Panc1 (cell line): Measurements from ENCODE around the gene DCST2. TPM values are rescaled to one million over a fixed set of nuclear protein-coding genes. Genes with fewer than 3 reads are reported as not detected.

Experiments used
- ATAC-seq: fragments of 200-7000 bp; cut with Tn5 transposase; 2 replicates; pipeline ENCODE4 v1.9.1; 2020; ENCODE audit warnings: mild to moderate bottlenecking, moderate library complexity
- BruUV-seq: library from RNA; stranded (reverse); fragments of 400-500 nt; replicated peaks from 2 replicates; lab custom pipeline; 2021; lab: Mats Ljungman, UMichigan
- CTCF ChIA-PET: fragments of 300-600 bp; sonication (Branson Sonifier 250); formaldehyde crosslinking; loops from one replicate; lab custom pipeline; 2022; ENCODE audit warnings: antibody characterized with exemption; lab: Charles Lee
- POLR2A ChIA-PET: fragments of 300-600 bp; sonication (Branson Sonifier 250); formaldehyde crosslinking; loops from one replicate; lab custom pipeline; 2022; ENCODE audit warnings: antibody characterized with exemption; lab: Charles Lee
- DNase-seq: peaks from one replicate; pipeline ENCODE4 v3.0.0-alpha.2; 2010; ENCODE audit warnings: low read depth, low spot score
- H3K27ac ChIP-seq: 2 replicates; pipeline ENCODE4 v1.5.1; 2011; ENCODE audit warnings: mild to moderate bottlenecking, low read length, inconsistent platforms
- H3K27me3 ChIP-seq: fragments of 200-500 bp; sonication (Bioruptor generic); 2 replicates; pipeline ENCODE4 v1.6.0; 2014; ENCODE audit warnings: low read length, inconsistent platforms; ENCODE audit not compliant: control insufficient read depth, insufficient read depth
- H3K36me3 ChIP-seq: fragments of 200-500 bp; sonication (Bioruptor generic); 2 replicates; pipeline ENCODE4 v1.5.1; 2014; ENCODE audit warnings: inconsistent platforms, mild to moderate bottlenecking, low read length, moderate library complexity; ENCODE audit not compliant: control insufficient read depth, insufficient read depth
- H3K4me1 ChIP-seq: 2 replicates; pipeline ENCODE4 v1.5.1; 2011; ENCODE audit warnings: inconsistent platforms, mild to moderate bottlenecking, low read length, moderate library complexity; ENCODE audit not compliant: control insufficient read depth, insufficient read depth
- H3K4me3 ChIP-seq, 2 experiments: 2 replicates each; pipeline ENCODE4 v1.5.1; 2011 to 2012; ENCODE audit warnings: low read depth in 2 of 2, low read length in 2 of 2, mild to moderate bottlenecking in 2 of 2, inconsistent platforms in 1 of 2, moderate library complexity in 1 of 2
- H3K9me3 ChIP-seq: fragments of 200-500 bp; sonication (Bioruptor generic); 2 replicates; pipeline ENCODE4 v1.5.1; 2014; ENCODE audit warnings: low read depth, mild to moderate bottlenecking, inconsistent platforms, low read length, moderate library complexity; ENCODE audit not compliant: control insufficient read depth, insufficient read depth
- CTCF ChIP-seq: fragments of 450-650 bp; IDR thresholded peaks from 2 replicates; pipeline ENCODE4 v1.5.1; 2017; ENCODE audit warnings: mild to moderate bottlenecking
- POLR2AphosphoS5 ChIP-seq: IDR thresholded peaks from 2 replicates; pipeline ENCODE4 v1.6.1; 2012; ENCODE audit warnings: mild to moderate bottlenecking, low read depth, low read length, moderate library complexity
- REST ChIP-seq, 2 experiments: IDR thresholded peaks; 2 replicates each; pipeline ENCODE4 v1.6.1; 2011 to 2012; ENCODE audit warnings: low read depth in 2 of 2, control low read depth in 1 of 2, low read length in 1 of 2, mild to moderate bottlenecking in 1 of 2, moderate library complexity in 1 of 2; ENCODE audit not compliant: insufficient read depth in 1 of 2
- SIN3A ChIP-seq: IDR thresholded peaks from 2 replicates; pipeline ENCODE4 v1.6.1; 2012; ENCODE audit warnings: low read depth, mild to moderate bottlenecking, low read length, moderate library complexity, borderline replicate concordance; ENCODE audit not compliant: insufficient read depth
- TCF7L2 ChIP-seq: IDR thresholded peaks from 2 replicates; pipeline ENCODE4 v1.6.1; 2011; ENCODE audit warnings: mild to moderate bottlenecking, low read depth, low read length, inconsistent platforms
- in situ Hi-C: cut with HindIII; loops from 2 replicates; pipeline ENCODE4 v1.10.0; 2016; ENCODE audit warnings: low sequenced_read_pairs, low pct_unique_long_range_greater_than_20kb
- intact Hi-C: fragments of 100-400 bp; cut with micrococcal nuclease; formaldehyde crosslinking; loops from one replicate; pipeline ENCODE4 v1.10.0; 2022; ENCODE audit not compliant: unreplicated experiment
- total RNA-seq: library from RNA; stranded (reverse); gene quantifications from one replicate; pipeline ENCODE4 v1.2.1, GENCODE V29; 2021; ENCODE audit not compliant: unreplicated experiment

DCST2 gene
- total RNA-seq, 1 experiment from 2014 or later: 0.13 TPM

DNA sequence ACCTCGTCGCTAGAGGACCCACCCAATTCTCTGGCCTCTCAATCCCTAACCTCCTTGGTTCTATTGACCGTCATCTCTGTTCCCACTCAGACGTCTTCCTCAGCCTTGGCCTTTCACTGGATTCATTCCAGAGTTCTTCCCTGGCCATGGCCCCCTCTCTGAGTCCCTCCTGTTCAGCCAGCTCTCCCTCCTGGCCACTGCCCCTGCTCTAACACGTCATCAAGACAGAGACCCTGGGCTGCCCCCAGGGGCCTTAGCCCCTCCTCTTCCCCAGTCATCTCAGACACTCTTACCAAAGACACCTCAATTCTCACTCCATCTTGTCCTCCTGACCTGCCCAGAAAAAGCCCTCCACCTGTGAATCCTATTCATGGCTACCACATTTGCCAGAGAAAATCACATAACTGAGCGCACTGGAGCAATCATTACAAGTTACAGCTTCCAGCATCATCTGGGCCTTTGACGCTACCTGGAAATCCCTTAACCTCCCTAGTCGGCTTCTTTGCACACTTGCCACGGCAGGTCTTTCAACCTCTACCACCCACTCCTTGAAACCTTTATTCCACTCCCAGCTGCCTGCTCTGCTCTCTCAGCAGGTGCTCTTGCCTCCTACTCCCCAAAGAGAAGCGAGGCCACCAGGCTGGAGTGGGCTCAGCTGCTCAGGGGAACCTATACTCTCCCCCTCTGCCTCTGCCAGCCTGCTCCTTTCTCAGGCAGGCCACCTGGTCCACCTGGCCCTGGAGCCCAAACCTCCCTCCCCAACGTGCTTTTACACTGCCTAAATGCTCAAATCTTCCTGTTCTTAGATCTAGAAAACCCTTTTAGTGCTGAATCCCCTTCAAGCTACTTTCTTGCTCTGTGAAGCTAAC lies 14.0 kb downstream of the DCST2 start:
- Histone ChIP-seq H3K27ac (no peak overlapping the region), H3K9me3 (no peaks in the 10 kb centered on the region), H3K36me3 (0 out of 2 replicates have a peak, but pooled peaks cover 5% of the 10 kb centered on the region), H3K4me1 (peaks cover 21% of the 10 kb centered on the region), H3K27me3 (no peaks in the 10 kb centered on the region), H3K4me3 (no peak overlapping the region)
- TF ChIP-seq POLR2AphosphoS5 (no peak), REST (IDR thresholded peaks at IDR 0.05; ENCODE audit: insufficient read depth in 1 of 2, low read depth in 2 of 2, low read length in 1 of 2) (no peak), SIN3A (no peak), TCF7L2 (no peak), CTCF (no peak)
- no TSS peak for BruUV-seq
- ChIA-PET CTCF (interaction anchor here (0.5 to 0.8 kb wide), 2 partner anchors 25 to 31 kb away, joined by 6 to 13 read pairs; partner anchors contain the start of gene ADAM15), POLR2A (no interaction called here)
- DNase-seq (no peak), ATAC-seq (no peak)
- in situ Hi-C loops (no loop called here), intact Hi-C loops (no loop called here)

- Histone ChIP-seq H3K27ac (no peak overlapping the region), H3K9me3 (no peaks in the 10 kb centered on the region), H3K4me3 (no peak overlapping the region), H3K27me3 (no peaks in the 10 kb centered on the region), H3K4me1 (peaks cover 21% of the 10 kb centered on the region), H3K36me3 (0 out of 2 replicates have a peak, but pooled peaks cover 7% of the 10 kb centered on the region)
- CTCF ChIA-PET: interaction anchor here (0.8 kb wide), 1 partner anchor 26 kb away, joined by 13 read pairs; no protein-coding TSS in a partner anchor
- intact Hi-C loops (no loop called here), in situ Hi-C loops (no loop called here)
- no peak for TF ChIP-seq CTCF
- TF ChIP-seq REST (IDR thresholded peaks at IDR 0.05; ENCODE audit: insufficient read depth in 1 of 2, low read depth in 2 of 2, low read length in 1 of 2): no peak
- TF ChIP-seq TCF7L2: no peak
- TF ChIP-seq POLR2AphosphoS5: no peak; the same call in 1 of the 2 replicates
- no peak for TF ChIP-seq SIN3A
- ATAC-seq: no peak
- POLR2A ChIA-PET: no interaction called here
- DNase-seq: no peak
- BruUV-seq: no TSS peak
Observed at GRCh38 chr1:155018617-155019348, 14.8 kb downstream of the DCST2 start.
